IPS-11a (cell line): ENCODE data around the gene GPR146.

Experiments
- H3K4me3 ChIP-seq: one replicate; pipeline ENCODE4 v1.5.1; 2013; ENCODE audit warnings: low read depth, low read length, control low read depth

GPR146 gene

GRCh38 chr7:1056785-1057410, 12.6 kb downstream of the GPR146 start:
- H3K4me3 ChIP-seq: no peak overlapping the region

- no peak overlapping the region for H3K4me3 ChIP-seq
These were observed 13.3 kb downstream of the GPR146 start for GRCh38 chr7:1057416-1058291.

GRCh38 chr7:1058311-1058710, 14.0 kb downstream of the GPR146 start:
- H3K4me3 ChIP-seq: no peak overlapping the region

GRCh38 chr7:1058821-1059199, 14.5 kb downstream of the GPR146 start:
- H3K4me3 ChIP-seq: no peak overlapping the region

- no peak overlapping the region for H3K4me3 ChIP-seq
These were observed 15.1 kb downstream of the GPR146 start for GRCh38 chr7:1059200-1060091.

- H3K4me3 ChIP-seq: no peak overlapping the region
These were observed 16.1 kb downstream of the GPR146 start for GRCh38 chr7:1060315-1061072.

GRCh38 chr7:1061180-1061579, 16.8 kb downstream of the GPR146 start:
- no peak overlapping the region for H3K4me3 ChIP-seq

GRCh38 chr7:1062296-1063294, 18.2 kb downstream of the GPR146 start:
- no peak overlapping the region for H3K4me3 ChIP-seq

GRCh38 chr7:1063361-1063760, 19.0 kb downstream of the GPR146 start:
- no peak overlapping the region for H3K4me3 ChIP-seq

- H3K4me3 ChIP-seq: no peak overlapping the region
These were observed 20.2 kb downstream of the GPR146 start for GRCh38 chr7:1064581-1064980.

- no peak overlapping the region for H3K4me3 ChIP-seq
These were observed 20.9 kb downstream of the GPR146 start for GRCh38 chr7:1065263-1065584.

GRCh38 chr7:1065585-1066241, 21.4 kb downstream of the GPR146 start:
- no peak overlapping the region for H3K4me3 ChIP-seq

GRCh38 chr7:1066242-1066588, 21.9 kb downstream of the GPR146 start:
- H3K4me3 ChIP-seq: no peak overlapping the region

- no peak overlapping the region for H3K4me3 ChIP-seq
These were observed 23.7 kb downstream of the GPR146 start for GRCh38 chr7:1068013-1068412.

GRCh38 chr7:1068619-1069018, 24.3 kb downstream of the GPR146 start:
- no peak overlapping the region for H3K4me3 ChIP-seq

- no peak overlapping the region for H3K4me3 ChIP-seq
These were observed 26.2 kb downstream of the GPR146 start for GRCh38 chr7:1070544-1071011.

- no peak overlapping the region for H3K4me3 ChIP-seq
These were observed 27.4 kb downstream of the GPR146 start for GRCh38 chr7:1071731-1072254.

GRCh38 chr7:1073142-1073977, 29.0 kb downstream of the GPR146 start:
- no peak overlapping the region for H3K4me3 ChIP-seq
